HG03520 (cell line): Measurements from ENCODE around the gene XYLT1.

Experiments
- ATAC-seq: cut with Tn5 transposase; IDR thresholded peaks from one replicate; pipeline ENCODE4 v1.9.1; 2021; ENCODE audit warnings: mild to moderate bottlenecking, moderate library complexity; ENCODE audit not compliant: unreplicated experiment

XYLT1 gene

GRCh38 chr16:17212606-17213005, 258.2 kb downstream of the XYLT1 start:
- ATAC-seq: no peak

- no peak for ATAC-seq
These were observed 259.0 kb downstream of the XYLT1 start for GRCh38 chr16:17211797-17212196.

- no peak for ATAC-seq
These were observed 264.0 kb downstream of the XYLT1 start for GRCh38 chr16:17206712-17207111.

GRCh38 chr16:17205279-17206211, 265.2 kb downstream of the XYLT1 start:
- ATAC-seq: no peak

- no peak for ATAC-seq
These were observed 266.1 kb downstream of the XYLT1 start for GRCh38 chr16:17204644-17205043.

GRCh38 chr16:17204206-17204605, 266.6 kb downstream of the XYLT1 start:
- ATAC-seq: no peak

GRCh38 chr16:17203424-17203823, 267.3 kb downstream of the XYLT1 start:
- no peak for ATAC-seq

GRCh38 chr16:17199135-17199534, 271.6 kb downstream of the XYLT1 start:
- ATAC-seq: no peak

GRCh38 chr16:17196526-17196925, 274.2 kb downstream of the XYLT1 start:
- ATAC-seq: no peak

- ATAC-seq: no peak
These were observed 276.5 kb downstream of the XYLT1 start for GRCh38 chr16:17194190-17194780.

GRCh38 chr16:17193566-17194100, 277.1 kb downstream of the XYLT1 start:
- ATAC-seq: no peak

GRCh38 chr16:17184026-17184425, 286.7 kb downstream of the XYLT1 start:
- ATAC-seq: no peak

- ATAC-seq: no peak
These were observed 292.5 kb downstream of the XYLT1 start for GRCh38 chr16:17177959-17178905.

- no peak for ATAC-seq
These were observed 293.4 kb downstream of the XYLT1 start for GRCh38 chr16:17177242-17177958.

- no peak for ATAC-seq
These were observed 294.6 kb downstream of the XYLT1 start for GRCh38 chr16:17176199-17176598.

- ATAC-seq: no peak
These were observed 297.5 kb downstream of the XYLT1 start for GRCh38 chr16:17173281-17173680.

- no peak for ATAC-seq
These were observed 299.3 kb downstream of the XYLT1 start for GRCh38 chr16:17171250-17172143.

- no peak for ATAC-seq
These were observed 300.3 kb downstream of the XYLT1 start for GRCh38 chr16:17170435-17170834.

- no peak for ATAC-seq
These were observed 302.6 kb downstream of the XYLT1 start for GRCh38 chr16:17168181-17168580.
